22Rv1 (cell line): ENCODE results near the gene OR6C68.
"Not testable (repeated sequence)": the region's sequence is repeated elsewhere in the genome, so short reads cannot be mapped to it uniquely, and the experiment has no call there.

ENCODE experiments used
- ZFX ChIP-seq: fragments of 450-650 bp; IDR thresholded peaks from 2 replicates; pipeline ENCODE4 v1.6.1; 2017; ENCODE audit warnings: antibody characterized with exemption, borderline replicate concordance
- TF ChIP-seq, protein P1 (sequence below): fragments of 450-650 bp; IDR thresholded peaks from 2 replicates; pipeline ENCODE4 v1.5.1; 2017; ENCODE audit warnings: mild to moderate bottlenecking

- TF ChIP-seq, protein P1, sequence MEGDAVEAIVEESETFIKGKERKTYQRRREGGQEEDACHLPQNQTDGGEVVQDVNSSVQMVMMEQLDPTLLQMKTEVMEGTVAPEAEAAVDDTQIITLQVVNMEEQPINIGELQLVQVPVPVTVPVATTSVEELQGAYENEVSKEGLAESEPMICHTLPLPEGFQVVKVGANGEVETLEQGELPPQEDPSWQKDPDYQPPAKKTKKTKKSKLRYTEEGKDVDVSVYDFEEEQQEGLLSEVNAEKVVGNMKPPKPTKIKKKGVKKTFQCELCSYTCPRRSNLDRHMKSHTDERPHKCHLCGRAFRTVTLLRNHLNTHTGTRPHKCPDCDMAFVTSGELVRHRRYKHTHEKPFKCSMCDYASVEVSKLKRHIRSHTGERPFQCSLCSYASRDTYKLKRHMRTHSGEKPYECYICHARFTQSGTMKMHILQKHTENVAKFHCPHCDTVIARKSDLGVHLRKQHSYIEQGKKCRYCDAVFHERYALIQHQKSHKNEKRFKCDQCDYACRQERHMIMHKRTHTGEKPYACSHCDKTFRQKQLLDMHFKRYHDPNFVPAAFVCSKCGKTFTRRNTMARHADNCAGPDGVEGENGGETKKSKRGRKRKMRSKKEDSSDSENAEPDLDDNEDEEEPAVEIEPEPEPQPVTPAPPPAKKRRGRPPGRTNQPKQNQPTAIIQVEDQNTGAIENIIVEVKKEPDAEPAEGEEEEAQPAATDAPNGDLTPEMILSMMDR, result not testable (repeated sequence)
- not testable (repeated sequence) for TF ChIP-seq ZFX
Observed at GRCh38 chr12:55479136-55479535, 13.0 kb upstream of the OR6C68 start.
